Iris pigment epithelial cell (primary cell): Measurements from ENCODE around the gene MYG1.
"Not testable (repeated sequence)": the region's sequence is repeated elsewhere in the genome, so short reads cannot be mapped to it uniquely, and the experiment has no call there.

ENCODE experiments used
- DNase-seq: peaks from one replicate; pipeline ENCODE4 v3.0.0-alpha.2; 2011; ENCODE audit warnings: low read depth

Gene MYG1

DNA sequence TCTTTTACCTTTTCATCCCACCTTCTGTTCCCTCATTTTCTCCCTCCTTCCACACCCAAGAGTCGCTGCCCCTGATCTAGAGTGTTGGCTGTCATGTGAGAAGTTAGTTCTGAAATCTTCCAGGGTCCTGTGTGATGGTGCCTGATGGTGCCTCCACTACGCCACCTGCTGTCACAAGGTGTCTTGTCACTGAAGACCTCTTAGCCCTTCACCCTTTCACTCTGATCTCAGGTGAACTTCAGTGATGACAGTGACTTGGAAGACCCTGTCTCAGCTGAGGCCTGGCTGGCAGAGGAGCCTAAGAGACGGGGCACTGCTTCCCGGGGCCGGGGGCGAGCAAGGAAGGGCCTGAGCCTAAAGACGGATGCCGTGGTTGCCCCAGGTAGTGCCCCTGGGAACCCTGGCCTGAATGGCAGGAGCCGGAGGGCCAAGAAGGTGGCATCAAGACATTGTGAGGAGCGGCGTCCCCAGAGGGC, 11.7 kb upstream of the MYG1 start:
- peak; percentile 51 for DNase-seq

DNA sequence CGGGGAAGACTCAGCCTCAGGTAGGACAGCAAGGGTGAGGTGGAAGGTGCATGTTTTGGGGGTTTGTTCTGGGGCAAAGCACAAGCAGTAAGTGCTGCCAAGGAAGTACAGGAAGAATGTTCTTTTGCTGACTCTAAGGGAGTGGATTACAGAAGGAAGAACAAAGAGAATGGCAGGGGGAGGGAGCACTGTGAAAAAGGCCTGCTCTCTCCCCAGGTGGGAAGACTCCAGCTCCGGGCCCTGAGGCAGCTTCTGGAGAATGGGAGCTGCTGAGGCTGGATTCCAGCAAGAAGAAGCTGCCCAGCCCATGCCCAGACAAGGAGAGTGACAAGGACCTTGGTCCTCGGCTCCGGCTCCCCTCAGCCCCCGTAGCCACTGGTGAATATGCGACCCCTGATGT, 11.2 kb upstream of the MYG1 start:
- peak; percentile 11 for DNase-seq

- no peak for DNase-seq
These were observed 9.6 kb upstream of the MYG1 start for GRCh38 chr12:53289891-53290290.

DNA sequence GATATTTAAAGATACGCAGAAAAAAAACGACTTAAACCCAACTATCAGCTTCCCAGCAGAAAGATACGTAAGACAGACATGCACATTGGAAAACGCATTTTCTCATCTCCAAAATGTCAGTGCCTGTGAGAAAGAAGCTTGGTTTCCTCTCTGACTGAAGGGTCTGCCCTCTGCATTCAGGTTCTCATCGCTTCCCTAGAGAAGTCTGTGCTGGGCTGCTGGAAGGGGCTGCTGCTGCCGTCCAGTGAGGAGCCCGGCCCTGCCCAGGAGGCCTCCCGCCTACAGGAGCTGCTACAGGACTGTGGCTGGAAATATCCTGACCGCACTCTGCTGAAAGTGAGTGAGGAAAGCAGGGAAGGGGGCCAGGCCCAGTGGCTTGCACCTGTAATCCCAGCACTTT, 8.8 kb upstream of the MYG1 start:
- DNase-seq = peak; percentile 40

GRCh38 chr12:53292426-53292825, 7.1 kb upstream of the MYG1 start:
- no peak for DNase-seq

- peak; percentile 95 for DNase-seq
These were observed 4.2 kb upstream of the MYG1 start, which contains the start of gene PFDN5 for GRCh38 chr12:53295070-53295890. Gene PFDN5 (plus strand): TSS chr12:53295542. CDS start chr12:53295568, 26 bp downstream.

DNA sequence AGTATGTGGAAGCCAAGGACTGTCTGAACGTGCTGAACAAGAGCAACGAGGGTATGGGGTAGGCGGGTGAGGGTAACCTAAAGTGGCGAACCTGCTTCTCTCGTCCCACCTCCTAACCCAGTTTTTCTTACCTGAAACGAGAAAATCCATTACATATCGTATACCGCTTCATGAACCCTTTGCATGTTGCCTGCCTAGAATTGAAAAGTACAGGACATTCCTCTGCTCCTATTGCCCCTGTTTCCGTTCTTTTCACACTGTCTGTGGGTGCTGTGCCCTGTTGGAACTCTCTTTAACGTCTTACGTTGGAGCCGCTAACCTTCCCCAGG, 3.6 kb upstream of the MYG1 start:
- no peak for DNase-seq

DNA sequence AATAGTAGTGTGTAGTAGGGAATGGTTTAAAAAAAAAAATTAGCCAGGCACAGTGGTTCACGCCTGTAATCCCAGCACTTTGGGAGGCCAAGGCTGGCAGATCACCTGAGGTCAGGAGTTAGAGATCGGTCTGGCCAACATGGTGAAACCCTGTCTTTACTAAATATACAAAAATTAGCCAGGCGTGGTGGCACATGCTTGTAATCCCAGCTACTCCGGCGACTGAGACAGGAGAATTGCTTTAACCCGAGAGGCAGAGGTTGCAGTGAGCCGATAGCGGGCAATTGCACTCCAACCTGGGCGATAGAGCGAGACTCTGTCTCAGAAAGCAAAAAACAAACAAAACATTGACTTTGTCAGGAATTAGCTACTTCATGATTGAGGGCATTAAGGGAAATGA, 2.4 kb upstream of the MYG1 start:
- DNase-seq = not testable (repeated sequence)

GRCh38 chr12:53298164-53298563, 1.3 kb upstream of the MYG1 start:
- DNase-seq = peak; percentile 96

- DNase-seq = peak; percentile 89
These were observed 418 bp upstream of the MYG1 start for GRCh38 chr12:53299101-53299453.

DNA sequence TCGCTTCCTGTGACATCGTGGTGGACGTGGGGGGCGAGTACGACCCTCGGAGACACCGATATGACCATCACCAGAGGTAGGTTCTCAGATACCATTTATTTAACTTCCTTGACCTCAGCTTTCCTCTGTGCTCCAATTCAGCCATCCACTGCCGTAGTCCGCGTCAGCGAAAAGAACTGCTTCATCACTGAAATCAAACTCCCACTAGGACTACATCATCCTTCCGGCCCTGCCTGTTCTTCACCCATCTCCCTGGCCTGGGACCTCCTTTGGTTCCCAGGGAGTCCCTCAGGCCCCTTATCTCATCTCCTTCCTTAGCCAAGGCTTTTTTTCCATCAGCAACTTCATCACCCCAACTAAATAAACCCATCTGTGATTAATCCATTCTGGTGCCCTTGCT, 692 bp downstream of the MYG1 start:
- peak; percentile 83 for DNase-seq

GRCh38 chr12:53302903-53303302, 3.4 kb downstream of the MYG1 start:
- no peak for DNase-seq

DNA sequence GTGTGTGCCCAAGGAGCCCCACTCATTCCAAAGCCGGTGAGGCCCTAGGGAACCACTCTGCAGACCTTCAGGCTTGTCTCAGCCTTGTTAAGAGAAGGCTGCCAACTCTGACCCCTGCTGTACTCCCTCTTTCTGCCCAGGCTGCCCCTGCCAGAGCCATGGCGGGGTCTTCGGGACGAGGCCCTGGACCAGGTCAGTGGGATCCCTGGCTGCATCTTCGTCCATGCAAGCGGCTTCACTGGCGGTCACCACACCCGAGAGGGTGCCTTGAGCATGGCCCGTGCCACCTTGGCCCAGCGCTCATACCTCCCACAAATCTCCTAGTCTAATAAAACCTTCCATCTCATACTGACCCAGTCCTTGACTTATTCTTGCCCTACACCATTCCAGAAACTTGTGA, 7.3 kb downstream of the MYG1 start:
- DNase-seq = no peak

- DNase-seq = no peak
These were observed 8.8 kb downstream of the MYG1 start for GRCh38 chr12:53308276-53308675.

DNA sequence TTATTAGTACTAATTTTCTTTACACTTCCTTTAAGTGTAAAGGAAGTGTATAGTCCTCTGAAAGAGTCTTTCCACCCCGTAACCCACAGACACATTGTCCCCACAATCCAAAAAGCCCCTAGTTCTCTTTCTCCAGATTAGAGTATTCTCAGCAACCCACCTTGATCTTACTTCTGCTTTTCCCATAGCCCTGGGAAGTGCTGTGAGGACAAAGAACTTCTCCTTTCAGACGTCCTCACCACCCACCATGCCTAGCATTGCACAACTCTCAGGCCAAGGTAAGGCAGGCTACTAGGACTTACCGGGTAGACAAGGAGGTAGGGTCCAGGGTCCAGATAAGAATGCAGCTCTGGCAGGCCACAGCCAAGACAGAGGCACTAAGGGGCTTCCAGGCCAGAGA, 14.5 kb downstream of the MYG1 start:
- no peak for DNase-seq

DNA sequence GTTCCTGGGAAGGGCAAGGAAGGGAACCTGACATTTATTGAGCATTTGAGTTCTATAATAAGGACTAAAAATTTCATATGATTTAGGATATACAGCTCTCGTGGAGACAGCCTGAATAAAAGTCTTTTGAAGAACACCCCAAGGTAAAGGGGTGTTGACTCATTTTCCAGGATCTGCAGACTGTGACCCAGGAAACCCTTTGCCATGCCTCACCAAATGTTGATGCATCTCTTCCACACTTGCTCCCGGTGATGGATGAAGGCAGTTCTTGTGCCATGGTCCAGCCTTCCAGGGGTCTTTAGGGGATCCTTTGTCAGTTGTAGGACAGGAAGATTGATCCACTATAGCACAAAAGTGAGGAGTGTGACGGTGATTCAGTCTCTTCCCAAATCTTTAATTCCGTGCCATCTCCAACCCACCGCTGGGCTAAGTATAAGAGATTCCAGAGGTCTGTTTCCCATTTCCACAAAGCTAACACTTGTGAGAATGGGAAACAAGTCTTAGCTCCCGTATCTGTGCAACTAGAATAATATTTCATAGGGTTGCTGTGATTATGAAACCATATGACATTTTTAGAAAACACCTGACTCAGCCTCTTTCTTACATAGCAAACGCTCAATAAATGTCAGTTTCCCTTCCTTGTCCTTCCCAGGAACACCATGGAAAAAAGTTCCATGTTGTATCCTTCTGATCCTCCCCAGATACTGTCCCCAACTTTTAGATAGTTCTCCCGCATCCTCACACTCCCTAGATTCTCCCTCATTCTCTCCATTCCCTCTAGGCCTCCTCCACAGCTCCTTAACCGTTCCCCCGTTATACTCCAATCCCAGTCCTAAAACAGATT, 21.1 kb downstream of the MYG1 start:
- no peak for DNase-seq

DNA sequence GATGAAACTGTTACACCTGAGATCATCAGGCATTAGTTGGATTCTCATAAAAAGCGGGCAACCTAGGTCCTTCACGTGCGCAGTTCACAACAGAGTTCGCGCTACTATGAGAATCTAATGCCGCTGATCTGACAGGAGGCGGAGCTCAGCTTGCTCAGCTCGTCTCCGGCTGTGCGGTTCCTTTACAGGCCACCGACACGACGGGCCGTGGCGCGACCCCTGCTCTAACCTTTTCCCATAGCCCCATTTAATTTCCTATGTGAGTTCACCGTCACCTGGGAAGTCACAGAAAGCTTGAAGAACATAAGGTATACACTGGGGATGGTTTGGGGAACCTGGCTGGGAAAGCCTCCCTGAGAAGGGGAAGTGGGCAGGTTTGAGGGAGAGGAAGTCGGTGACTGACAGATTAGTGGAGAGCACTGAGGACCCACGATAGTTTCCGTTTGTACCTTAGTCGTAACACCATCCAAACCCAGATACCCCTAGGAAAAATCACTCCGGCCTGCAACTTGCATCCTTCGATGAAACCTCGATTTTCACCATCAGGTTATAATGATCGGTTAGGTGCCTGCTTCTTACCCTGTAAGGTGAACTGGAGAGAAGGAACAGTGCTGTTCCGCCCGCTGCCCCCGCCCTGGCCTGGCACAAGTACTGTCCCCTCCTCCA, 24.8 kb downstream of the MYG1 start:
- DNase-seq = no peak

- DNase-seq = peak; percentile 84
These were observed 25.4 kb downstream of the MYG1 start for GRCh38 chr12:53324779-53325510.

GRCh38 chr12:53325511-53326061, 26.1 kb downstream of the MYG1 start:
- DNase-seq = no peak

- no peak for DNase-seq
These were observed 27.1 kb downstream of the MYG1 start for GRCh38 chr12:53326460-53327185.

GRCh38 chr12:53327435-53328042, 28.0 kb downstream of the MYG1 start:
- DNase-seq = no peak
